ENCODE results near the gene SLIT3.

SLIT3 gene

DNA sequence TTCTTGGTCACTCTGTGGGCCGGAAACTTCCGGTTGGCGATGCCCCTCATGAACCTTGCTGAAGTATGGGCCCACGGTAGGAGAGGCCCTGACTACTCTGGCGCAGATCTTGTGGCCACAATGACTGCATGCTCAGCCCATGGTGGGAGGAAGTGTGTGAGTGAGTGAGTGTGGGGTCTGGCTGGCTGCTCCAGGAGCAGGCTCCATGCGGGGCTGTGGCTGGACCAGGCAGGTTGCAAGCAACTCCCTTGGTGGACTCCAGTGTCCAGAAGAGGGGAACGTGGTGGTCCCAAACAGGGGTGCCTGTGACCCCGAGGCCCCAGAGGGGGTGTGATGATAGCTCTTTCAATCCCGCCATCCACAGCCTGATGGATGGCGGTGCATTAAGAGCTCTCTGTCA lies 686.3 kb downstream of the SLIT3 start:
- Histone ChIP-seq H3K27ac (ENCODE audit: low read length) (no peak overlapping the region), H3K27me3 (ENCODE audit: low read depth, low read length) (peaks cover 5% of the 10 kb centered on the region; the same call in 1 of the 2 replicates), H3K79me2 (ENCODE audit: low read length) (no peaks in the 10 kb centered on the region)

DNA sequence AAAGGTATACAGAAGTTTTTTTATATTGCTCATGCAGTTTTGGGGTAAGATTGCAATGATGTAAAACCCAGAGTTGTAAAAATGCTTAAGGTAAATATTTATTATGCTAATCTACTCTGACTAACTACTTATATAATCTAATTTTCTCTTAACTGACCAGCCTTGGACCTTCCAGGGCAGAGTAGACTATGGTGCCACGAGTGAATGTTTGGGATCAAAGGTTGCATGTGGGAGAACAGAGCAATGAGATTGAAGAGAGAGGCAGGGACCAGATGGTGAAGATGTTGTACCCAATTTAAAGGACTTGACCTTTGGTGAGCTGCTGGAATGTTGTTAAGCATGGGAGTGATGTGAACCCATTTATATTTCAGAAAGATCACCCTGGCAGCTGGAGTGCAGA lies 686.9 kb downstream of the SLIT3 start:
- H2AFZ ChIP-seq (ENCODE audit: low read depth, low read length) = no peak overlapping the region
- no peaks in the 10 kb centered on the region for H3K36me3 ChIP-seq (replicated peaks; ENCODE audit: low read depth, low read length)
- H3K27me3 ChIP-seq (ENCODE audit: low read depth, low read length) = peaks cover 5% of the 10 kb centered on the region; the same call in 1 of the 2 replicates
- H3K79me2 ChIP-seq (ENCODE audit: low read length) = no peaks in the 10 kb centered on the region
- TF ChIP-seq EZH2phosphoT487 (IDR thresholded peaks at IDR 0.05; ENCODE audit: low read depth) = no peak
- TF ChIP-seq, protein P1, sequence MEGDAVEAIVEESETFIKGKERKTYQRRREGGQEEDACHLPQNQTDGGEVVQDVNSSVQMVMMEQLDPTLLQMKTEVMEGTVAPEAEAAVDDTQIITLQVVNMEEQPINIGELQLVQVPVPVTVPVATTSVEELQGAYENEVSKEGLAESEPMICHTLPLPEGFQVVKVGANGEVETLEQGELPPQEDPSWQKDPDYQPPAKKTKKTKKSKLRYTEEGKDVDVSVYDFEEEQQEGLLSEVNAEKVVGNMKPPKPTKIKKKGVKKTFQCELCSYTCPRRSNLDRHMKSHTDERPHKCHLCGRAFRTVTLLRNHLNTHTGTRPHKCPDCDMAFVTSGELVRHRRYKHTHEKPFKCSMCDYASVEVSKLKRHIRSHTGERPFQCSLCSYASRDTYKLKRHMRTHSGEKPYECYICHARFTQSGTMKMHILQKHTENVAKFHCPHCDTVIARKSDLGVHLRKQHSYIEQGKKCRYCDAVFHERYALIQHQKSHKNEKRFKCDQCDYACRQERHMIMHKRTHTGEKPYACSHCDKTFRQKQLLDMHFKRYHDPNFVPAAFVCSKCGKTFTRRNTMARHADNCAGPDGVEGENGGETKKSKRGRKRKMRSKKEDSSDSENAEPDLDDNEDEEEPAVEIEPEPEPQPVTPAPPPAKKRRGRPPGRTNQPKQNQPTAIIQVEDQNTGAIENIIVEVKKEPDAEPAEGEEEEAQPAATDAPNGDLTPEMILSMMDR (IDR thresholded peaks at IDR 0.05; ENCODE audit: low read depth, low read length) = no peak
- H3K4me1 ChIP-seq (ENCODE audit: low read length) = no peaks in the 10 kb centered on the region
- no peak overlapping the region for H3K9ac ChIP-seq (ENCODE audit: low read length)
- no peak overlapping the region for H3K4me3 ChIP-seq (ENCODE audit: low read length)
- no peaks in the 10 kb centered on the region for H4K20me1 ChIP-seq (ENCODE audit: insufficient read depth, low read length)
- no peaks in the 10 kb centered on the region for H3K9me3 ChIP-seq (ENCODE audit: insufficient read depth, low read length)
- no peak overlapping the region for H3K27ac ChIP-seq (ENCODE audit: low read length)
- H3K4me2 ChIP-seq (ENCODE audit: low read length) = no peak overlapping the region

More for the DNA sequence above, 686.3 kb downstream of the SLIT3 start:
- Histone ChIP-seq H2AFZ (ENCODE audit: low read depth, low read length) (no peak overlapping the region), H3K4me2 (ENCODE audit: low read length) (no peak overlapping the region), H3K4me1 (ENCODE audit: low read length) (no peaks in the 10 kb centered on the region), H3K4me3 (ENCODE audit: low read length) (no peak overlapping the region), H3K9ac (ENCODE audit: low read length) (no peak overlapping the region), H3K9me3 (ENCODE audit: insufficient read depth, low read length) (no peaks in the 10 kb centered on the region), H3K36me3 (replicated peaks; ENCODE audit: low read depth, low read length) (no peaks in the 10 kb centered on the region), H4K20me1 (ENCODE audit: insufficient read depth, low read length) (no peaks in the 10 kb centered on the region)
- no peak for TF ChIP-seq EZH2phosphoT487 (IDR thresholded peaks at IDR 0.05; ENCODE audit: low read depth)
- TF ChIP-seq, protein P1 (IDR thresholded peaks at IDR 0.05; ENCODE audit: low read depth, low read length) = no peak

DNA sequence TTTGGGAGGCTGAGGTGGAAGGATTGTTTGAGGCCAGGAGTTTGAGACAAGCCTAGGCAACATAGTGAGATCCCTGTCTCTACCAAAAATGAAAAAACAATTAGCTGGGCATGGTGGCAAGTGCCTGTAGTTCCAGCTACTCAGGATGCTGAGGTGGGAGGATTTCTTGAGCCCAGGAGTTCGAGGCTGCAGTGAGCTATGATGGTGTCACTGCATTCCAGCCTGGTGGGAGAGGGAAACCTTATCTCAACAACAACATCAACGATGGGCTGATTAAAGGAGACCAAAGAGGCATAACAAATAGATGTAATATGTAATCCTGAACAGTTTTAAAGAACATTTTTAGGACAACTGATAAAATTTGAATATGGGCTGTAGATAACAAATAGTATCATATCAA lies 687.5 kb downstream of the SLIT3 start:
- Histone ChIP-seq H3K9me3 (ENCODE audit: insufficient read depth, low read length) (no peaks in the 10 kb centered on the region), H2AFZ (ENCODE audit: low read depth, low read length) (no peak overlapping the region), H3K27me3 (ENCODE audit: low read depth, low read length) (peaks cover 5% of the 10 kb centered on the region; the same call in 1 of the 2 replicates), H3K36me3 (replicated peaks; ENCODE audit: low read depth, low read length) (no peaks in the 10 kb centered on the region), H3K4me3 (ENCODE audit: low read length) (no peak overlapping the region), H3K4me1 (ENCODE audit: low read length) (no peaks in the 10 kb centered on the region), H3K27ac (ENCODE audit: low read length) (no peak overlapping the region), H4K20me1 (ENCODE audit: insufficient read depth, low read length) (no peaks in the 10 kb centered on the region), H3K79me2 (ENCODE audit: low read length) (no peaks in the 10 kb centered on the region), H3K9ac (ENCODE audit: low read length) (no peak overlapping the region), H3K4me2 (ENCODE audit: low read length) (no peak overlapping the region)
- TF ChIP-seq, protein P1 (IDR thresholded peaks at IDR 0.05; ENCODE audit: low read depth, low read length) = no peak
- no peak for TF ChIP-seq EZH2phosphoT487 (IDR thresholded peaks at IDR 0.05; ENCODE audit: low read depth)

DNA sequence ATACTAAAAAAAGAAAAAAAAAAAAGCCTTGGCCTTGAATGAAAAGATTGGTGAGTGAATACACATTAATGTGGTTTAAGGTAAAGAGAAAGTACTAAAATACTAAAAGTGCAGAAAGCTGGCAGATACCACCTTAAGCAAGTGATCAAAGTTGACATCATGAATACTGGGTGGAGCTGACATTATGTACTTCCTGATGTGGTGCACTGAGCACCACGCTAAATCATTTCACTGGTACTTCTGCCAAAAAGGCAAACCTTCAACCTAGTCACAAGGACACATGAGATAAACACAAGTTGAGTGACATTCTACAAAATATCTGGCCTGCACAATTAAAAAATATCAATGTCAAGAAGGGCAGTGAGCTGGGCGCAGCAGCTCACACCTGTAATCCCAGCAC lies 687.9 kb downstream of the SLIT3 start:
- no peaks in the 10 kb centered on the region for H3K9me3 ChIP-seq (ENCODE audit: insufficient read depth, low read length)
- H2AFZ ChIP-seq (ENCODE audit: low read depth, low read length) = no peak overlapping the region; the same call in 1 of the 2 replicates
- H3K4me2 ChIP-seq (ENCODE audit: low read length) = no peak overlapping the region
- H3K27ac ChIP-seq (ENCODE audit: low read length) = no peak overlapping the region
- H3K79me2 ChIP-seq (ENCODE audit: low read length) = no peaks in the 10 kb centered on the region
- H4K20me1 ChIP-seq (ENCODE audit: insufficient read depth, low read length) = no peaks in the 10 kb centered on the region
- peaks cover 3% of the 10 kb centered on the region; the same call in 1 of the 2 replicates for H3K4me1 ChIP-seq (ENCODE audit: low read length)
- no peaks in the 10 kb centered on the region for H3K36me3 ChIP-seq (replicated peaks; ENCODE audit: low read depth, low read length)
- no peak for TF ChIP-seq EZH2phosphoT487 (IDR thresholded peaks at IDR 0.05; ENCODE audit: low read depth)
- TF ChIP-seq, protein P1 (IDR thresholded peaks at IDR 0.05; ENCODE audit: low read depth, low read length) = no peak
- peaks cover 5% of the 10 kb centered on the region; the same call in 1 of the 2 replicates for H3K27me3 ChIP-seq (ENCODE audit: low read depth, low read length)
- H3K9ac ChIP-seq (ENCODE audit: low read length) = no peak overlapping the region
- no peak overlapping the region for H3K4me3 ChIP-seq (ENCODE audit: low read length)
